GM23338 (cell line): ENCODE data around the gene KIAA1755.

Source experiments
- CREB1 ChIP-seq: fragments of 250-450 bp; sonication (Bioruptor Pico); IDR thresholded peaks from 2 replicates; pipeline ENCODE4 v1.5.0; 2020; ENCODE audit warnings: low read depth, mild to moderate bottlenecking, moderate library complexity
- CTCF ChIP-seq, 2 experiments: fragments of 200-600 bp in 1 of 2; sonication (generic) in 1 of 2; conservative IDR thresholded peaks; 2 replicates each; pipeline versions ENCODE4 v1.5.1 to v1.6.1; 2016 to 2017; ENCODE audit warnings: antibody characterized with exemption in 2 of 2, low read depth in 2 of 2, mild to moderate bottlenecking in 2 of 2, moderate library complexity in 1 of 2
- ETS1 ChIP-seq: IDR thresholded peaks from 2 replicates; pipeline ENCODE4 v1.6.1; 2016; ENCODE audit warnings: antibody characterized with exemption
- EZH2 ChIP-seq: fragments of 200-600 bp; sonication (generic); IDR thresholded peaks from one replicate; pipeline ENCODE4 v1.8.0; 2017; ENCODE audit warnings: antibody characterized with exemption, mild to moderate bottlenecking, low read depth; ENCODE audit not compliant: unreplicated experiment
- EZH2phosphoT487 ChIP-seq: fragments of 200-600 bp; sonication (generic); IDR thresholded peaks from one replicate; pipeline ENCODE4 v1.8.1; 2018; ENCODE audit warnings: antibody characterized with exemption; ENCODE audit not compliant: unreplicated experiment
- JUNB ChIP-seq: IDR thresholded peaks from one replicate; pipeline ENCODE4 v1.6.1; 2016; ENCODE audit warnings: antibody characterized with exemption; ENCODE audit not compliant: unreplicated experiment
- POLR2AphosphoS5 ChIP-seq: IDR thresholded peaks from 2 replicates; pipeline ENCODE4 v1.6.1; 2016; ENCODE audit warnings: antibody characterized with exemption, low read depth
- REST ChIP-seq: IDR thresholded peaks from one replicate; pipeline ENCODE4 v1.6.1; 2018; ENCODE audit warnings: antibody characterized with exemption; ENCODE audit not compliant: unreplicated experiment
- ZNF114 ChIP-seq: fragments of 250-450 bp; sonication (Bioruptor Pico); IDR thresholded peaks from 2 replicates; pipeline ENCODE4 v1.5.0; 2020; ENCODE audit warnings: mild to moderate bottlenecking, moderate library complexity

- no peak for TF ChIP-seq POLR2AphosphoS5
- no peak for TF ChIP-seq EZH2phosphoT487
- no peak for TF ChIP-seq CTCF (conservative IDR thresholded peaks at IDR 0.05; ENCODE audit: low read depth in 2 of 2)
- TF ChIP-seq CREB1 (CRISPR knock-in tag) = no peak
- TF ChIP-seq EZH2 = no peak
- TF ChIP-seq ZNF114 = no peak
- no peak for TF ChIP-seq REST
- TF ChIP-seq JUNB = no peak
- no peak for TF ChIP-seq ETS1
Observed at GRCh38 chr20:38277691-38278090, 17.2 kb upstream of the KIAA1755 start.
